ENCODE results near the gene B4GALT5.

B4GALT5 gene

GRCh38 chr20:49658508-49658907 is 55.2 kb downstream of the B4GALT5 start:
- Histone ChIP-seq H3K18ac (ENCODE audit: low read depth in 1 of 2, low read length in 2 of 2) (no peak overlapping the region), H2BK15ac (ENCODE audit: low read depth, poor library complexity, severe bottlenecking) (no peak overlapping the region), H3K9me3 (ENCODE audit: control insufficient read depth, low read length) (no peaks in the 10 kb centered on the region), H2BK5ac (ENCODE audit: low read depth, low read length, poor library complexity, severe bottlenecking) (no peak overlapping the region), H3K27me3 (ENCODE audit: control insufficient read depth in 1 of 2, insufficient read depth in 1 of 2, low read length in 2 of 2) (no peaks in the 10 kb centered on the region), H3K36me3 (ENCODE audit: control insufficient read depth in 1 of 2, insufficient read depth in 2 of 2, low read depth in 1 of 2, low read length in 2 of 2) (peaks cover 14 to 22% of the 10 kb centered on the region in 2 experiments), H3K4me2 (ENCODE audit: low read length, poor library complexity, severe bottlenecking) (no peak overlapping the region), H3K4ac (ENCODE audit: low read depth in 1 of 2, low read length in 2 of 2) (no peak overlapping the region), H2AK5ac (ENCODE audit: low read length, severe bottlenecking) (no peak overlapping the region), H3K27ac (ENCODE audit: low read length, poor library complexity, severe bottlenecking) (no peak overlapping the region), H3K4me1 (ENCODE audit: control insufficient read depth, insufficient read depth, low read depth, low read length) (peaks cover 15% of the 10 kb centered on the region), H4K91ac (ENCODE audit: low read length) (no peak overlapping the region), H3K4me3 (ENCODE audit: insufficient read depth in 1 of 2, low read depth in 1 of 2, low read length in 2 of 2) (no peak overlapping the region), H2BK120ac (ENCODE audit: low read depth, low read length) (no peak overlapping the region), H3K9ac (ENCODE audit: low read length) (no peak overlapping the region), H2AFZ (ENCODE audit: low read depth, low read length) (no peak overlapping the region), H3K14ac (ENCODE audit: low read length in 2 of 2) (no peak overlapping the region), H3K79me1 (replicated peaks; ENCODE audit: low read length, poor library complexity, severe bottlenecking) (peaks cover 12% of the 10 kb centered on the region), H2BK12ac (ENCODE audit: low read length in 2 of 2) (no peak overlapping the region), H3K23ac (ENCODE audit: low read length in 2 of 2) (no peak overlapping the region), H4K8ac (ENCODE audit: low read length) (no peak overlapping the region)
- no peak for DNase-seq
- 88% methylated on average over 2 of the region's 2 CpGs for WGBS

- H3K27ac ChIP-seq (ENCODE audit: low read length, poor library complexity, severe bottlenecking): peak overlapping the region; percentile 4
- H3K14ac ChIP-seq (ENCODE audit: low read length in 2 of 2): no peak overlapping the region
- H3K9me3 ChIP-seq (ENCODE audit: control insufficient read depth, low read length): no peaks in the 10 kb centered on the region
- peaks cover 22% of the 10 kb centered on the region for H3K79me1 ChIP-seq (replicated peaks; ENCODE audit: low read length, poor library complexity, severe bottlenecking)
- no peak overlapping the region for H2AK5ac ChIP-seq (ENCODE audit: low read length, severe bottlenecking)
- H4K91ac ChIP-seq (ENCODE audit: low read length): no peak overlapping the region
- peak overlapping the region; percentile 67 for H3K9ac ChIP-seq (ENCODE audit: low read length)
- no peak overlapping the region for H3K18ac ChIP-seq (ENCODE audit: low read depth in 1 of 2, low read length in 2 of 2)
- no peak overlapping the region for H2AFZ ChIP-seq (ENCODE audit: low read depth, low read length)
- H3K27me3 ChIP-seq (ENCODE audit: control insufficient read depth in 1 of 2, insufficient read depth in 1 of 2, low read length in 2 of 2): no peaks in the 10 kb centered on the region
- H4K8ac ChIP-seq (ENCODE audit: low read length): no peak overlapping the region
- H3K4me2 ChIP-seq (ENCODE audit: low read length, poor library complexity, severe bottlenecking): no peak overlapping the region
- H3K36me3 ChIP-seq (ENCODE audit: control insufficient read depth in 1 of 2, insufficient read depth in 2 of 2, low read depth in 1 of 2, low read length in 2 of 2): peaks cover 26 to 30% of the 10 kb centered on the region in 2 experiments
- WGBS: 94% methylated on average over 8 of the region's 8 CpGs
- H2BK15ac ChIP-seq (ENCODE audit: low read depth, poor library complexity, severe bottlenecking): no peak overlapping the region
- H2BK120ac ChIP-seq (ENCODE audit: low read depth, low read length): no peak overlapping the region
- H3K4me3 ChIP-seq (ENCODE audit: insufficient read depth in 1 of 2, low read depth in 1 of 2, low read length in 2 of 2): peak overlapping the region in 1 of 2 experiments; percentile 20
- no peak overlapping the region for H2BK5ac ChIP-seq (ENCODE audit: low read depth, low read length, poor library complexity, severe bottlenecking)
- DNase-seq: no peak
- no peak overlapping the region for H2BK12ac ChIP-seq (ENCODE audit: low read length in 2 of 2)
- H3K4ac ChIP-seq (ENCODE audit: low read depth in 1 of 2, low read length in 2 of 2): no peak overlapping the region
- peaks cover 15% of the 10 kb centered on the region for H3K4me1 ChIP-seq (ENCODE audit: control insufficient read depth, insufficient read depth, low read depth, low read length)
- peak overlapping the region in 1 of 2 experiments; percentile 51 for H3K23ac ChIP-seq (ENCODE audit: low read length in 2 of 2)
Measured at GRCh38 chr20:49657118-49657901, 56.4 kb downstream of the B4GALT5 start.

GRCh38 chr20:49656304-49656703 is 57.4 kb downstream of the B4GALT5 start:
- peak overlapping the region; percentile 67 for H3K9ac ChIP-seq (ENCODE audit: low read length)
- peaks cover 24% of the 10 kb centered on the region for H3K79me1 ChIP-seq (replicated peaks; ENCODE audit: low read length, poor library complexity, severe bottlenecking)
- no peak overlapping the region for H2BK12ac ChIP-seq (ENCODE audit: low read length in 2 of 2)
- no peak overlapping the region for H2BK5ac ChIP-seq (ENCODE audit: low read depth, low read length, poor library complexity, severe bottlenecking)
- H3K4me2 ChIP-seq (ENCODE audit: low read length, poor library complexity, severe bottlenecking): no peak overlapping the region
- peak overlapping the region; percentile 36 for H2AK5ac ChIP-seq (ENCODE audit: low read length, severe bottlenecking)
- H2BK15ac ChIP-seq (ENCODE audit: low read depth, poor library complexity, severe bottlenecking): no peak overlapping the region
- peaks cover 12% of the 10 kb centered on the region for H3K4me1 ChIP-seq (ENCODE audit: control insufficient read depth, insufficient read depth, low read depth, low read length)
- H3K27me3 ChIP-seq (ENCODE audit: control insufficient read depth in 1 of 2, insufficient read depth in 1 of 2, low read length in 2 of 2): no peaks in the 10 kb centered on the region
- H3K36me3 ChIP-seq (ENCODE audit: control insufficient read depth in 1 of 2, insufficient read depth in 2 of 2, low read depth in 1 of 2, low read length in 2 of 2): peaks cover 33 to 35% of the 10 kb centered on the region in 2 experiments
- no peak overlapping the region for H3K27ac ChIP-seq (ENCODE audit: low read length, poor library complexity, severe bottlenecking)
- no peak overlapping the region for H4K8ac ChIP-seq (ENCODE audit: low read length)
- H2BK120ac ChIP-seq (ENCODE audit: low read depth, low read length): no peak overlapping the region
- H3K23ac ChIP-seq (ENCODE audit: low read length in 2 of 2): no peak overlapping the region
- DNase-seq: no peak
- no peak overlapping the region for H3K4ac ChIP-seq (ENCODE audit: low read depth in 1 of 2, low read length in 2 of 2)
- H3K14ac ChIP-seq (ENCODE audit: low read length in 2 of 2): no peak overlapping the region
- H3K4me3 ChIP-seq (ENCODE audit: insufficient read depth in 1 of 2, low read depth in 1 of 2, low read length in 2 of 2): no peak overlapping the region
- H2AFZ ChIP-seq (ENCODE audit: low read depth, low read length): no peak overlapping the region
- H3K9me3 ChIP-seq (ENCODE audit: control insufficient read depth, low read length): no peaks in the 10 kb centered on the region
- no peak overlapping the region for H3K18ac ChIP-seq (ENCODE audit: low read depth in 1 of 2, low read length in 2 of 2)
- WGBS: 92% methylated on average over 4 of the region's 7 CpGs
- H4K91ac ChIP-seq (ENCODE audit: low read length): no peak overlapping the region

- Histone ChIP-seq H3K27me3 (ENCODE audit: control insufficient read depth in 1 of 2, insufficient read depth in 1 of 2, low read length in 2 of 2) (no peaks in the 10 kb centered on the region), H4K91ac (ENCODE audit: low read length) (no peak overlapping the region), H2BK15ac (ENCODE audit: low read depth, poor library complexity, severe bottlenecking) (no peak overlapping the region), H3K18ac (ENCODE audit: low read depth in 1 of 2, low read length in 2 of 2) (no peak overlapping the region), H2AK5ac (ENCODE audit: low read length, severe bottlenecking) (no peak overlapping the region), H2BK5ac (ENCODE audit: low read depth, low read length, poor library complexity, severe bottlenecking) (no peak overlapping the region), H2BK120ac (ENCODE audit: low read depth, low read length) (no peak overlapping the region), H2BK12ac (ENCODE audit: low read length in 2 of 2) (no peak overlapping the region), H3K9me3 (ENCODE audit: control insufficient read depth, low read length) (no peaks in the 10 kb centered on the region), H3K9ac (ENCODE audit: low read length) (no peak overlapping the region), H3K4me2 (ENCODE audit: low read length, poor library complexity, severe bottlenecking) (no peak overlapping the region), H3K27ac (ENCODE audit: low read length, poor library complexity, severe bottlenecking) (no peak overlapping the region), H4K8ac (ENCODE audit: low read length) (no peak overlapping the region), H3K36me3 (ENCODE audit: control insufficient read depth in 1 of 2, insufficient read depth in 2 of 2, low read depth in 1 of 2, low read length in 2 of 2) (peaks cover 38 to 50% of the 10 kb centered on the region in 2 experiments), H3K23ac (ENCODE audit: low read length in 2 of 2) (no peak overlapping the region), H3K4ac (ENCODE audit: low read depth in 1 of 2, low read length in 2 of 2) (no peak overlapping the region), H3K4me1 (ENCODE audit: control insufficient read depth, insufficient read depth, low read depth, low read length) (peaks cover 6% of the 10 kb centered on the region), H3K79me1 (replicated peaks; ENCODE audit: low read length, poor library complexity, severe bottlenecking) (peaks cover 29% of the 10 kb centered on the region), H2AFZ (ENCODE audit: low read depth, low read length) (no peak overlapping the region), H3K14ac (ENCODE audit: low read length in 2 of 2) (no peak overlapping the region), H3K4me3 (ENCODE audit: insufficient read depth in 1 of 2, low read depth in 1 of 2, low read length in 2 of 2) (no peak overlapping the region)
- no peak for DNase-seq
- WGBS: 91% methylated on average over 8 of the region's 8 CpGs
Measured at GRCh38 chr20:49653925-49654434, 59.7 kb downstream of the B4GALT5 start.

Measured in mesenchymal stem cell (in vitro differentiated cells and primary cell).